B cell (primary cell): Measurements from ENCODE around the gene AUNIP. TPM values are rescaled to one million over a fixed set of nuclear protein-coding genes. Genes with fewer than 3 reads are reported as not detected.

Source experiments
- ATAC-seq: fragments of 200-7000 bp; cut with Tn5 transposase; one replicate; pipeline ENCODE4 v1.10.0; 2021; ENCODE audit warnings: low read depth, mild to moderate bottlenecking, moderate number of reproducible peaks, moderate library complexity
- CTCF ChIA-PET: fragments of 350-600 bp; sonication (Branson Sonifier 250); formaldehyde crosslinking; loops from one replicate; lab custom pipeline; 2021; ENCODE audit warnings: antibody characterized with exemption, inconsistent platforms; lab: Charles Lee
- POLR2A ChIA-PET: fragments of 350-600 bp; sonication (Branson Sonifier 250); formaldehyde crosslinking; loops from one replicate; lab custom pipeline; 2021; ENCODE audit warnings: antibody characterized with exemption; lab: Charles Lee
- DNase-seq: peaks from one replicate; pipeline ENCODE4 v3.0.0; 2013
- H2AFZ ChIP-seq: 2 replicates; pipeline ENCODE4 v1.6.1; 2012; ENCODE audit warnings: mild to moderate bottlenecking, low read depth, low read length; ENCODE audit not compliant: insufficient read depth, poor library complexity, severe bottlenecking
- H3K27ac ChIP-seq, 2 donors: 1 replicate in 1 of 2; 2 replicates in 1 of 2; pipeline ENCODE4 v1.5.1; 2012 to 2013; ENCODE audit warnings: low read length in 2 of 2, mild to moderate bottlenecking in 2 of 2, moderate library complexity in 1 of 2
- H3K27me3 ChIP-seq, 4 experiments: fragments of 200-600 bp in 1 of 4; sonication (generic) in 1 of 4; replicated peaks in 1 of 4; 1 replicate in 2 of 4; 2 replicates in 2 of 4; pipeline versions ENCODE4 v1.6.1 to v1.7.0; 2013 to 2016; ENCODE audit warnings: low read length in 3 of 4, mild to moderate bottlenecking in 2 of 4, mixed read lengths in 1 of 4, moderate library complexity in 1 of 4; ENCODE audit not compliant: insufficient read depth in 4 of 4, control insufficient read depth in 3 of 4; ENCODE audit errors: control extremely low read depth in 1 of 4
- H3K36me3 ChIP-seq, 2 experiments: replicated peaks in 1 of 2; 1 replicate in 1 of 2; 2 replicates in 1 of 2; pipeline versions ENCODE4 v1.6.1 to v1.7.1; 2013; ENCODE audit warnings: low read length in 1 of 2; ENCODE audit not compliant: insufficient read depth in 2 of 2, control insufficient read depth in 1 of 2; ENCODE audit errors: control extremely low read depth in 1 of 2, extremely low read depth in 1 of 2
- H3K4me1 ChIP-seq, 2 donors: fragments of 200-600 bp in 1 of 2; sonication (generic) in 1 of 2; 1 replicate in 1 of 2; 2 replicates in 1 of 2; pipeline versions ENCODE4 v1.5.1 to v1.6.1; 2013 to 2017; ENCODE audit warnings: low read length in 2 of 2; ENCODE audit not compliant: control insufficient read depth in 2 of 2, insufficient read depth in 2 of 2
- H3K4me2 ChIP-seq: replicated peaks from 2 replicates; pipeline ENCODE3; 2012; ENCODE audit warnings: mild to moderate bottlenecking, low read depth, low read length; ENCODE audit not compliant: poor library complexity, severe bottlenecking
- H3K4me3 ChIP-seq, 5 experiments: fragments of 200-600 bp in 1 of 5; sonication (generic) in 1 of 5; 1 replicate in 3 of 5; 2 replicates in 2 of 5; pipeline versions ENCODE4 v1.5.1 to v1.7.0; 2011 to 2016; ENCODE audit warnings: low read length in 4 of 5, mild to moderate bottlenecking in 4 of 5, low read depth in 2 of 5, control low read depth in 1 of 5, moderate library complexity in 1 of 5; ENCODE audit not compliant: insufficient read depth in 1 of 5; ENCODE audit errors: control extremely low read depth in 1 of 5, extremely low read depth in 1 of 5
- H3K79me2 ChIP-seq: fragments of 200-600 bp; sonication (generic); one replicate; pipeline ENCODE4 v1.6.0; 2016; ENCODE audit warnings: low read length; ENCODE audit not compliant: control insufficient read depth, insufficient read depth
- H3K9ac ChIP-seq: fragments of 200-600 bp; sonication (generic); 2 replicates; pipeline ENCODE4 v1.6.1; 2017; ENCODE audit warnings: mild to moderate bottlenecking, low read length, moderate library complexity
- H3K9me3 ChIP-seq, 3 donors: one replicate each; pipeline versions ENCODE4 v1.6.1 to v1.7.1; 2013; ENCODE audit warnings: low read length in 2 of 3; ENCODE audit not compliant: control insufficient read depth in 2 of 3, insufficient read depth in 1 of 3; ENCODE audit errors: control extremely low read depth in 1 of 3
- H4K20me1 ChIP-seq: 2 replicates; pipeline ENCODE4 v1.6.0; 2012; ENCODE audit warnings: mild to moderate bottlenecking, low read length; ENCODE audit not compliant: insufficient read depth, control insufficient read depth, poor library complexity, severe bottlenecking
- H3K27ac Mint-ChIP-seq: one replicate; pipeline ENCODE4 v1.8.0; 2021; ENCODE audit warnings: mixed read lengths
- H3K27me3 Mint-ChIP-seq: one replicate; pipeline ENCODE4 v1.8.0; 2021; ENCODE audit warnings: mixed read lengths
- H3K4me1 Mint-ChIP-seq: one replicate; pipeline ENCODE4 v1.8.0; 2021; ENCODE audit warnings: mixed read lengths
- H3K4me3 Mint-ChIP-seq: one replicate; pipeline ENCODE4 v1.8.0; 2021; ENCODE audit warnings: mixed read lengths
- H3K9me3 Mint-ChIP-seq: one replicate; pipeline ENCODE4 v1.8.0; 2022; ENCODE audit warnings: mixed read lengths; ENCODE audit not compliant: insufficient read depth
- CTCF ChIP-seq: fragments of 200-600 bp; IDR thresholded peaks from one replicate; pipeline ENCODE4 v1.8.0; 2022; ENCODE audit warnings: antibody characterized with exemption, mild to moderate bottlenecking
- EZH2 ChIP-seq: IDR thresholded peaks from 2 replicates; pipeline ENCODE4 v1.6.1; 2012; ENCODE audit warnings: borderline replicate concordance, low read depth, mild to moderate bottlenecking, moderate library complexity, low read length; ENCODE audit not compliant: insufficient read depth, poor library complexity, severe bottlenecking
- WGBS: methylation state at CpG from one replicate; pipeline ENCODE4 v1.1.5; 2013; ENCODE audit warnings: missing lambda C conversion rate; ENCODE audit not compliant: insufficient coverage; 5-methylcytosine and 5-hydroxymethylcytosine counted together
- intact Hi-C: fragments of 100-400 bp; cut with micrococcal nuclease; formaldehyde crosslinking; loops from one replicate; pipeline ENCODE4 v1.10.0; 2022
- polyA plus RNA-seq: library from polyadenylated mRNA; depleted of rRNA; stranded (reverse); fragments of >200 nt; gene quantifications from 2 replicates; pipeline ENCODE4 v1.2.3, GENCODE V29; 2012
- total RNA-seq, 2 donors: library from RNA; stranded (reverse); fragments of 120-200 nt in 1 of 2; gene quantifications; 1 replicate in 1 of 2; 2 replicates in 1 of 2; pipeline versions ENCODE4 v1.2.3 to v1.2.4, GENCODE V29; 2013 to 2022

The AUNIP gene
- total and polyA plus RNA-seq, 2 donors (not counting 1 experiment from before 2014, with no cell fraction given): 0.27 TPM; not detected in 1

- peaks cover 29% of the 10 kb centered on the region for H3K4me1 Mint-ChIP-seq
- intact Hi-C loops: loop anchor here (1.0 to 2.0 kb wide), 5 partner anchors 39 to 390 kb away; partner anchors contain the start of genes AUNIP, MACO1, MAN1C1 and PAFAH2
- Histone ChIP-seq H3K79me2 (peaks cover 40% of the 10 kb centered on the region), H3K27ac (peak overlapping the region; percentile 76 to 84), H3K27me3 (no peaks in the 10 kb centered on the region), H3K4me3 (peak overlapping the region; percentile 41 to 99 (median 84)), H3K4me1 (peaks cover 18 to 24% of the 10 kb centered on the region in 2 donors), H4K20me1 (peaks cover 22% of the 10 kb centered on the region), H3K4me2 (peak overlapping the region; percentile 94), H2AFZ (peak overlapping the region; percentile 89), H3K36me3 (peaks cover 0 to 3% of the 10 kb centered on the region in 2 experiments), H3K9me3 (no peaks in the 10 kb centered on the region), H3K9ac (peak overlapping the region; percentile 83)
- no peaks in the 10 kb centered on the region for H3K27me3 Mint-ChIP-seq
- ATAC-seq: peak; percentile 48
- whole genome bisulfite sequencing: under 1% methylated on average over 67 of the region's 67 CpGs
- no peak for TF ChIP-seq EZH2
- no peak for TF ChIP-seq CTCF
- H3K4me3 Mint-ChIP-seq: peak overlapping the region; percentile 95
- H3K9me3 Mint-ChIP-seq: no peaks in the 10 kb centered on the region
- peak overlapping the region; percentile 94 for H3K27ac Mint-ChIP-seq
- POLR2A ChIA-PET: interaction anchor here (0.5 to 1.7 kb wide), 8 partner anchors 10 to 1719 kb away, joined by 3 to 8 read pairs (median 4); partner anchors contain the start of genes PAQR7, RSRP1 and SYF2
- CTCF ChIA-PET: interaction anchor here (0.8 to 2.9 kb wide), 5 partner anchors 10 to 75 kb away, joined by 4 to 18 read pairs (median 5); no protein-coding TSS in a partner anchor
- peak; percentile 85 for DNase-seq
Observed at GRCh38 chr1:25820247-25821111, 38.8 kb downstream of the AUNIP start.
